OCI-LY7 (cell line): ENCODE data around the gene IRAK3. TPM values are rescaled to one million over a fixed set of nuclear protein-coding genes. Genes with fewer than 3 reads are reported as not detected.

Experiments
- BruUV-seq: library from RNA; stranded (reverse); fragments of 400-500 nt; replicated peaks from 2 replicates; lab custom pipeline; 2021; lab: Mats Ljungman, UMichigan
- CTCF ChIA-PET: fragments of 300-600 bp; sonication (Branson Sonifier 250); formaldehyde crosslinking; loops from one replicate; lab custom pipeline; 2022; ENCODE audit warnings: antibody characterized with exemption; ENCODE audit not compliant: unreplicated experiment; lab: Charles Lee
- POLR2A ChIA-PET: fragments of 300-600 bp; sonication (Branson Sonifier 250); formaldehyde crosslinking; loops from one replicate; lab custom pipeline; 2022; ENCODE audit warnings: antibody characterized with exemption; lab: Charles Lee
- DNase-seq: peaks from one replicate; pipeline ENCODE4 v3.0.0-alpha.2; 2015; ENCODE audit warnings: low spot score
- H2AFZ ChIP-seq: fragments of 200-600 bp; sonication (generic), shearing (Covaris generic); 2 replicates; pipeline ENCODE4 v1.6.1; 2014; ENCODE audit warnings: mild to moderate bottlenecking, antibody characterized with exemption, low read length, moderate library complexity
- H3K27ac ChIP-seq: fragments of 200-600 bp; sonication (generic); 2 replicates; pipeline ENCODE4 v1.5.1; 2014; ENCODE audit warnings: mixed run types, low read depth, mild to moderate bottlenecking, moderate library complexity, low read length, inconsistent platforms; ENCODE audit not compliant: poor library complexity, severe bottlenecking
- H3K36me3 ChIP-seq: fragments of 200-600 bp; sonication (generic); 2 replicates; pipeline ENCODE4 v1.6.1; 2014; ENCODE audit warnings: mild to moderate bottlenecking, antibody characterized with exemption, low read length, moderate library complexity, mixed read lengths; ENCODE audit not compliant: insufficient read depth
- H3K4me1 ChIP-seq: fragments of 200-600 bp; sonication (generic); 2 replicates; pipeline ENCODE4 v1.5.1; 2014; ENCODE audit warnings: mild to moderate bottlenecking, low read length; ENCODE audit not compliant: insufficient read depth, poor library complexity, severe bottlenecking
- H3K4me2 ChIP-seq: fragments of 200-600 bp; sonication (generic); 2 replicates; pipeline ENCODE4 v1.6.1; 2014; ENCODE audit warnings: mild to moderate bottlenecking, low read length
- H3K4me3 ChIP-seq: fragments of 200-600 bp; sonication (generic); 2 replicates; pipeline ENCODE4 v1.5.1; 2014; ENCODE audit warnings: mild to moderate bottlenecking, low read depth, low read length; ENCODE audit not compliant: poor library complexity, severe bottlenecking
- H3K79me2 ChIP-seq: fragments of 200-600 bp; sonication (generic); 2 replicates; pipeline ENCODE4 v1.6.1; 2016; ENCODE audit warnings: low read depth, mild to moderate bottlenecking, low read length, moderate library complexity, mixed read lengths; ENCODE audit not compliant: insufficient read depth
- H3K9me2 ChIP-seq: fragments of 200-600 bp; sonication (generic); 2 replicates; pipeline ENCODE4 v1.6.1; 2016; ENCODE audit warnings: mild to moderate bottlenecking, low read length, mixed read lengths; ENCODE audit not compliant: insufficient read depth
- H3K9me3 ChIP-seq: fragments of 200-600 bp; sonication (generic); 2 replicates; pipeline ENCODE4 v1.6.1; 2014; ENCODE audit warnings: mild to moderate bottlenecking, mixed run types, low read length, mixed read lengths
- H4K20me1 ChIP-seq: fragments of 200-600 bp; sonication (generic); 2 replicates; pipeline ENCODE4 v1.6.1; 2014; ENCODE audit warnings: mild to moderate bottlenecking, antibody characterized with exemption, low read length, moderate library complexity, mixed read lengths; ENCODE audit not compliant: insufficient read depth
- CTCF ChIP-seq: fragments of 200-600 bp; sonication (generic); conservative IDR thresholded peaks from 2 replicates; pipeline ENCODE4 v1.5.1; 2014; ENCODE audit warnings: mild to moderate bottlenecking, antibody characterized with exemption, low read length, moderate library complexity, mixed read lengths
- EZH2phosphoT487 ChIP-seq: fragments of 200-600 bp; sonication (generic); IDR thresholded peaks from 2 replicates; pipeline ENCODE4 v1.6.1; 2018; ENCODE audit warnings: low read depth, borderline replicate concordance, mild to moderate bottlenecking, mixed run types, antibody characterized with exemption, low read length, moderate library complexity, mixed read lengths
- intact Hi-C: fragments of 100-400 bp; cut with micrococcal nuclease; formaldehyde crosslinking; loops from one replicate; pipeline ENCODE4 v1.10.0; 2022; ENCODE audit not compliant: unreplicated experiment
- total RNA-seq, 2 experiments: library from RNA; depleted of rRNA in 1 of 2; stranded (reverse); fragments of >200 nt in 1 of 2; shearing (Covaris generic) in 1 of 2; gene quantifications; 2 replicates each; pipeline ENCODE4 v1.2.3, GENCODE V29; 2014 to 2022

IRAK3 gene
- total RNA-seq, 2 experiments from 2014 or later: 0.08 TPM; not detected in 1

- no peaks in the 10 kb centered on the region for H3K79me2 ChIP-seq
- H3K27ac ChIP-seq: no peak overlapping the region
- POLR2A ChIA-PET: no interaction called here
- H3K36me3 ChIP-seq: no peaks in the 10 kb centered on the region
- H3K4me1 ChIP-seq: no peaks in the 10 kb centered on the region
- TF ChIP-seq EZH2phosphoT487 (no peak), CTCF (no peak)
- no peaks in the 10 kb centered on the region for H4K20me1 ChIP-seq
- CTCF ChIA-PET: no interaction called here
- no peak overlapping the region for H2AFZ ChIP-seq
- BruUV-seq: no TSS peak
- intact Hi-C loops: no loop called here
- H3K4me2 ChIP-seq: no peak overlapping the region
- no peak for DNase-seq
- H3K9me3 ChIP-seq: no peaks in the 10 kb centered on the region
- H3K4me3 ChIP-seq: no peak overlapping the region
- H3K9me2 ChIP-seq: no peaks in the 10 kb centered on the region
Observed at GRCh38 chr12:66288121-66288520, 99.1 kb downstream of the IRAK3 start.

- Histone ChIP-seq H3K27ac (no peak overlapping the region), H4K20me1 (no peaks in the 10 kb centered on the region), H3K4me2 (no peak overlapping the region), H3K9me3 (no peaks in the 10 kb centered on the region), H2AFZ (no peak overlapping the region), H3K79me2 (no peaks in the 10 kb centered on the region), H3K4me1 (no peaks in the 10 kb centered on the region), H3K4me3 (no peak overlapping the region), H3K9me2 (no peaks in the 10 kb centered on the region), H3K36me3 (no peaks in the 10 kb centered on the region)
- no peak for TF ChIP-seq EZH2phosphoT487
- no peak for TF ChIP-seq CTCF
- intact Hi-C loops: no loop called here
- no TSS peak for BruUV-seq
- no peak for DNase-seq
- ChIA-PET CTCF (no interaction called here), POLR2A (no interaction called here)
Observed at GRCh38 chr12:66289485-66289884, 100.5 kb downstream of the IRAK3 start.

GRCh38 chr12:66290716-66291200, 101.7 kb downstream of the IRAK3 start:
- ChIA-PET POLR2A (no interaction called here), CTCF (no interaction called here)
- Histone ChIP-seq H3K4me2 (no peak overlapping the region), H3K9me3 (no peaks in the 10 kb centered on the region), H3K9me2 (no peaks in the 10 kb centered on the region), H3K4me1 (no peaks in the 10 kb centered on the region), H3K79me2 (no peaks in the 10 kb centered on the region), H3K4me3 (no peak overlapping the region), H2AFZ (no peak overlapping the region), H4K20me1 (no peaks in the 10 kb centered on the region), H3K27ac (no peak overlapping the region), H3K36me3 (no peaks in the 10 kb centered on the region)
- DNase-seq: no peak
- TF ChIP-seq EZH2phosphoT487 (no peak), CTCF (no peak)
- intact Hi-C loops: no loop called here
- BruUV-seq: no TSS peak
